Measurements from ENCODE around the gene ALG8. TPM values are rescaled to one million over a fixed set of nuclear protein-coding genes. Genes with fewer than 3 reads are reported as not detected.
"Not testable (repeated sequence)": the region's sequence is repeated elsewhere in the genome, so short reads cannot be mapped to it uniquely, and the experiment has no call there.

The ALG8 gene
- total and polyA plus RNA-seq, 4 donors, result 18.0 to 24.2 (median 22.9) TPM

DNA sequence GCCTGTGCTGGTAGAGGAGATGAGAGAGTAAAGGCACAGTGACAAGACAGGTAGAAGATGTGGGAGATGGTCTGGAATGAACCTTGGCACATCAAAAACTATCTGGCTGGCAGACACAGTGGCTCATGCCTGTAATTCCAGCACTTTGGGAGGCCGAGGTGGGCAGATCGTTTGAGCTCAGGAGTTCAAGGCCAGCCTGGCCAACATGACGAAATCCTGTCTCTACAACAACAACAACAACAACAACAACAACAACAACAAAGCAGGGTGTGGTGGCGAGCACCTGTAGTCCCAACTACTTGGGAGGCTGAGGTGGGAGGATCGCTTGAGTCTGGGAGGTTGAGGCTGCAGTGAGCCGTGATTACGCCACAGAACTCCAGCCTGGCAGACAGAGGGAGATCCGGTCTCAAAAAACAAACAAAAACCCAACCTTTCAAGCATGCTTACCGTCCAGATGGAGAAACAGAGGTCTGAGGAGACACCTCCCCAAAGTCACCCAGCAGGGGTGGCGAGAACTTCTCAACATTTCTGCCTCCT lies 37.2 kb upstream of the ALG8 start:
- ATAC-seq (ENCODE audit: low FRiP score), result no peak
- WGBS, 2 donors, result 88 to 90% methylated on average over 10 of the region's 10 CpGs

DNA sequence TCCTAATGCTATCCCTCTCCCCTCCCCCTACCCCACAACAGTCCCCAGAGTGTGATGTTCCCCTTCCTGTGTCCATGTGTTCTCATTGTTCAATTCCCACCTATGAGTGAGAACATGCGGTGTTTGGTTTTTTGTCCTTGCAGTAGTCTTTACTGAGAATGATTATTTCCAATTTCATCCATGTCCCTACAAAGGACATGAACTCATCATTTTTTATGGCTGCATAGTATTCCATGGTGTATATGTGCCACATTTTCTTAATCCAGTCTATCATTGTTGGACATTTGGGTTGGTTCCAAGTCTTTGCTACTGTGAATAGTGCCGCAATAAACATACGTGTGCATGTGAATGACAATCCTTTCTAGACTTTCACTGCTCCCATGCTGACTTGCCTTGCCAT lies 36.4 kb upstream of the ALG8 start:
- H3K4me1 ChIP-seq (ENCODE audit: control insufficient read depth in 1 of 2, insufficient read depth in 2 of 2, low read length in 2 of 2); H3K27me3 ChIP-seq (ENCODE audit: control insufficient read depth in 1 of 2, insufficient read depth in 2 of 2, low read length in 1 of 2); ATAC-seq (ENCODE audit: low FRiP score); H3K9me3 ChIP-seq (ENCODE audit: control insufficient read depth, low read length); intact Hi-C loops (cut with DNase I); H3K4me3 ChIP-seq (ENCODE audit: low read length in 2 of 2); H3K27ac ChIP-seq (ENCODE audit: low read depth in 1 of 2, low read length in 2 of 2); DNase-seq; H3K36me3 ChIP-seq (ENCODE audit: control insufficient read depth in 1 of 2, insufficient read depth in 2 of 2, low read length in 1 of 2): not testable (repeated sequence)
- WGBS, 2 donors, result 96 to 97% methylated on average over 3 of the region's 3 CpGs

More for the DNA sequence above, 37.2 kb upstream of the ALG8 start:
- DNase-seq, result peak in 1 of 2 donors; percentile 18
- Histone ChIP-seq H3K27ac (ENCODE audit: low read depth in 1 of 2, low read length in 2 of 2) (no peak overlapping the region), H3K4me1 (ENCODE audit: control insufficient read depth in 1 of 2, insufficient read depth in 2 of 2, low read length in 2 of 2) (peaks cover 0 to 7% of the 10 kb centered on the region in 2 donors), H3K4me3 (ENCODE audit: low read length in 2 of 2) (no peak overlapping the region), H3K36me3 (ENCODE audit: control insufficient read depth in 1 of 2, insufficient read depth in 2 of 2, low read length in 1 of 2) (peaks cover 2 to 3% of the 10 kb centered on the region in 2 donors), H3K27me3 (ENCODE audit: control insufficient read depth in 1 of 2, insufficient read depth in 2 of 2, low read length in 1 of 2) (no peaks in the 10 kb centered on the region), H3K9me3 (ENCODE audit: control insufficient read depth, low read length) (no peaks in the 10 kb centered on the region)
- intact Hi-C loops (cut with DNase I), result no loop called here

DNA sequence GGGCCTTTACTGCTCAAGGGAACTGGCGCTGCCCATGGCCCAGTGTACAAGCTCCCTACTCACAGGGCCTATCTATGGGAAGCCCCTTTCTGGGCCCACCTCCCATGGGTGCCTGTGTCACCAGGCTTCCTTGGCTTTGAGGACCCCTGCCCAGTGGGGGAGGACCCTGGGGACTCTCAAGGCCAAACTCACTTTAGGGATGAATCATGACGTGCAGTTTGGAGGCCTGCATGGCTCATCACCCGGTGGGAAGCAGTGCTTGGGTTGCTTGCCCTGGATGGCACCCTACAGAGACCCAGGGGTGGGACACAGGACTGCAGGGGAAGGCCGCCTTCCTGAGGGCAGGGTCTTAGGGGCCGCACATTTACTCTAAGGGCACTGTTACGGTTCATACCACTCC lies 32.5 kb upstream of the ALG8 start:
- Histone ChIP-seq H3K36me3 (ENCODE audit: control insufficient read depth in 1 of 2, insufficient read depth in 2 of 2, low read length in 1 of 2) (peaks cover 2 to 3% of the 10 kb centered on the region in 2 donors), H3K27ac (ENCODE audit: low read depth in 1 of 2, low read length in 2 of 2) (peak overlapping the region; percentile 37 to 71), H3K4me3 (ENCODE audit: low read length in 2 of 2) (no peak overlapping the region), H3K27me3 (ENCODE audit: control insufficient read depth in 1 of 2, insufficient read depth in 2 of 2, low read length in 1 of 2) (no peaks in the 10 kb centered on the region), H3K9me3 (ENCODE audit: control insufficient read depth, low read length) (no peaks in the 10 kb centered on the region), H3K4me1 (ENCODE audit: control insufficient read depth in 1 of 2, insufficient read depth in 2 of 2, low read length in 2 of 2) (peaks cover 0 to 5% of the 10 kb centered on the region in 2 donors)
- WGBS, 2 donors, result 89 to 92% methylated on average over 6 of the region's 6 CpGs
- peak in 1 of 2 donors; percentile 43 for DNase-seq
- no peak for ATAC-seq (ENCODE audit: low FRiP score)
- intact Hi-C loops (cut with DNase I), result loop anchor here in 1 of 2 donors (2.0 kb wide), 1 partner anchor 15 kb away; no protein-coding TSS in a partner anchor

DNA sequence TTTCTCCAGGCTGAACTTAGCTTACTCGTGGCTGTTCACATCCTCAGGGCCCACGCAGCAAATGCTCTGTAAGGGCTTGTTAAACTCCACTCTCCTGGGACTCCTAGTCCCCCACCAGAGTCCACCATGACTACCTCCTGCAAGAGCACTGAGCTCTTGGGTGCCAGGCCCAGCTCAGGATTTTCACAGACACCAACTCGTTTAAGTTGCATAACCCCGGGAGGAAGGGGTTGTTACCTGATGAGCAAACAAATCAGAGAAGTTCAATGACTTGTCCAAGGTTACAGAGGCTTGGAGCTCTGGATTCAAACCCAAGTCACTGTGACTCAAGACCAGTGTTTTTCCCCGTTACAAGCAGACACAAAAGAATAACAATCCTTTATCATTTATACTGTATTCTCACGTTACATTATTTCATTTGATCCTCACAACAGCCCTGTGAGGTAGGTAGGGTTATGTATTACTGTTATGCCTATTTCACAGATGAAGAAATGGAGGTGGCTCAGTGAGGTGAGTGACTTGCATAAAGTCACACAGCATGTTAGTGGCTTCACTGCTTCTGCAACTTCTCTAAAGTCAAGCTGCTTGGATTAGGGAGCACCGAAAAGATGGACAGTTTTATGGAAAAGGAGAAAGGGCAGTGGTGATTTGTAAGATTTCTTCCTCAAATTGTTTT lies 31.6 kb upstream of the ALG8 start:
- intact Hi-C loops (cut with DNase I), result no loop called here
- H3K4me3 ChIP-seq (ENCODE audit: low read length in 2 of 2), result no peak overlapping the region
- no peak for DNase-seq
- H3K27ac ChIP-seq (ENCODE audit: low read depth in 1 of 2, low read length in 2 of 2), result peak overlapping the region; percentile 8 to 94
- peaks cover 0 to 5% of the 10 kb centered on the region in 2 donors for H3K4me1 ChIP-seq (ENCODE audit: control insufficient read depth in 1 of 2, insufficient read depth in 2 of 2, low read length in 2 of 2)
- peaks cover 2 to 3% of the 10 kb centered on the region in 2 donors for H3K36me3 ChIP-seq (ENCODE audit: control insufficient read depth in 1 of 2, insufficient read depth in 2 of 2, low read length in 1 of 2)
- WGBS, 2 donors, result 56 to 65% methylated on average over 7 of the region's 7 CpGs
- no peak for ATAC-seq (ENCODE audit: low FRiP score)
- no peaks in the 10 kb centered on the region for H3K9me3 ChIP-seq (ENCODE audit: control insufficient read depth, low read length)
- H3K27me3 ChIP-seq (ENCODE audit: control insufficient read depth in 1 of 2, insufficient read depth in 2 of 2, low read length in 1 of 2), result no peaks in the 10 kb centered on the region

DNA sequence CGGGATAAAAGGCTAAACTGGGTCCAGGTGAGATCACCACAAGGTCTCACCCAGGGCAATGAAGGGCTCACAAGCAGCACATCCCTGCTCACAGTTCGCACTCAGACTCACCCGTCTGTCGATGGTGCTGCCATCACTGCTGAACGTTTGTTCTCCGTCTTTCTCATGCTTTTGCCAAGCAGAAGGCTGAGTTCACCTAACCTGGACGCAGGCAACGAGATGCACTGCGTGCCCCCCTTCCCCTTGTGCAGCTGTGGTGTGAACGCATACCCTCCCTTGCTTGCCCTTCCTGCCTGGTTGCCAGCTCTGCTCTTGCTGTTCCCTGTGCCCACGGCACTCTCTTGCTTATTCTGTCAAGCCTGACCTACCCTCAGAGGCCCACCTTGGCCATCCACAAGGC lies 31.0 kb upstream of the ALG8 start:
- no peaks in the 10 kb centered on the region for H3K9me3 ChIP-seq (ENCODE audit: control insufficient read depth, low read length)
- H3K4me3 ChIP-seq (ENCODE audit: low read length in 2 of 2), result no peak overlapping the region
- intact Hi-C loops (cut with DNase I), result no loop called here
- H3K36me3 ChIP-seq (ENCODE audit: control insufficient read depth in 1 of 2, insufficient read depth in 2 of 2, low read length in 1 of 2), result peaks cover 2 to 3% of the 10 kb centered on the region in 2 donors
- H3K27ac ChIP-seq (ENCODE audit: low read depth in 1 of 2, low read length in 2 of 2), result peak overlapping the region; percentile 8 to 94
- H3K27me3 ChIP-seq (ENCODE audit: control insufficient read depth in 1 of 2, insufficient read depth in 2 of 2, low read length in 1 of 2), result no peaks in the 10 kb centered on the region
- WGBS, 2 donors, result 62 to 66% methylated on average over 11 of the region's 11 CpGs
- ATAC-seq (ENCODE audit: low FRiP score) (no peak), DNase-seq (peak; percentile 21 to 63)
- H3K4me1 ChIP-seq (ENCODE audit: control insufficient read depth in 1 of 2, insufficient read depth in 2 of 2, low read length in 2 of 2), result peaks cover 0 to 5% of the 10 kb centered on the region in 2 donors

DNA sequence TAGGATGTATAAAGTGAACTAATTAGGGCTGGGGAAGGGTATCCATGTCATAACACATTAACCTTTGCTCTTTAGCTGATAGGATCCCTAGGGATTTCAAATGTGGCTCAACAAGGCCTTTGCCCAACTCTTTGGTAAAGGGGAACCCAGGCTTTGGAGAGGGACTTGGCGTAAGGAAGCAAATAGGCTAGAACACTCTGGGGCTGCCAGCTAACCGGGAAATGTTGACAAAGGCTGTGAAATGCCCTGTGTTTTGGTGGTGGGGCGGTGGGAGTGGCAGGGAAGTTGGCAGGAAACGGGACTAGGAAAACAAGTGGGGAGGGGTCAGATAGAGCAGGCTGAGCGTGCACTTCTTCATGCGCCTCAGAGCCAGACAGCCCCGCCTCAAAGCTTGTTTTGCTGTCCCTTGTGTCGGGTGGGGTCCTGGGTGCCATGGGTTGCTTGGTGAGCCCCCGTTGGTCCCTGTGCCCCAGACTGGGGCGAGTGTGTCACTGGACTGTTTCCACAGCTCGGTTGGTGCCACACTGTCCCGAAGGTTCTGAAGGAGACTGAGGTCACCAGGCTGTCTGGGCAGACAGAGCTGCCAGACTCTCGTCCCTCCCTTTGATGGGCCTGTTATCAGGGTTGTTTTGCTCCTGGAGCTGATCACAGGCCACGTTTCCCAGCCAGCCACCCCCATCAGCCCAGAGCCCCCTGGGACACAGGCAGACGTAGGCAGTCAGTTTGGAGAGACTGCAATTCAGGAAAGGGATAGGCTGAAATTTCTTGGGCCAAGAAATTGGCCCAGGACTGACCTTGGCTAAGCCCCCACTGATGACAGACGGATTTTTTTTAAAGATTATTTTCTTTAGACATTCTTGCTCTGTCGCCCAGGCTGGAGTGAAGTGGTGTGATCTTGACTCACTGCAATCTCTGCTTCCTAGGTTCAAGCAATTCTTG lies 29.4 kb upstream of the ALG8 start:
- peaks cover under 1 to 10% of the 10 kb centered on the region in 2 donors for H3K4me1 ChIP-seq (ENCODE audit: control insufficient read depth in 1 of 2, insufficient read depth in 2 of 2, low read length in 2 of 2)
- peak overlapping the region; percentile 89 to 99 for H3K27ac ChIP-seq (ENCODE audit: low read depth in 1 of 2, low read length in 2 of 2)
- H3K36me3 ChIP-seq (ENCODE audit: control insufficient read depth in 1 of 2, insufficient read depth in 2 of 2, low read length in 1 of 2), result peaks cover under 1 to 2% of the 10 kb centered on the region in 2 donors
- intact Hi-C loops (cut with DNase I), result loop anchor here in 1 of 2 donors (1.0 kb wide), 1 partner anchor 19 kb away; the partner anchor contains the start of genes KCTD21 and USP35
- ATAC-seq (ENCODE audit: low FRiP score), result peak; percentile 93
- WGBS, 2 donors, result 4 to 8% methylated on average over 17 of the region's 17 CpGs
- H3K9me3 ChIP-seq (ENCODE audit: control insufficient read depth, low read length), result no peaks in the 10 kb centered on the region
- H3K27me3 ChIP-seq (ENCODE audit: control insufficient read depth in 1 of 2, insufficient read depth in 2 of 2, low read length in 1 of 2), result no peaks in the 10 kb centered on the region
- DNase-seq, result peak; percentile 96
- no peak overlapping the region for H3K4me3 ChIP-seq (ENCODE audit: low read length in 2 of 2)

DNA sequence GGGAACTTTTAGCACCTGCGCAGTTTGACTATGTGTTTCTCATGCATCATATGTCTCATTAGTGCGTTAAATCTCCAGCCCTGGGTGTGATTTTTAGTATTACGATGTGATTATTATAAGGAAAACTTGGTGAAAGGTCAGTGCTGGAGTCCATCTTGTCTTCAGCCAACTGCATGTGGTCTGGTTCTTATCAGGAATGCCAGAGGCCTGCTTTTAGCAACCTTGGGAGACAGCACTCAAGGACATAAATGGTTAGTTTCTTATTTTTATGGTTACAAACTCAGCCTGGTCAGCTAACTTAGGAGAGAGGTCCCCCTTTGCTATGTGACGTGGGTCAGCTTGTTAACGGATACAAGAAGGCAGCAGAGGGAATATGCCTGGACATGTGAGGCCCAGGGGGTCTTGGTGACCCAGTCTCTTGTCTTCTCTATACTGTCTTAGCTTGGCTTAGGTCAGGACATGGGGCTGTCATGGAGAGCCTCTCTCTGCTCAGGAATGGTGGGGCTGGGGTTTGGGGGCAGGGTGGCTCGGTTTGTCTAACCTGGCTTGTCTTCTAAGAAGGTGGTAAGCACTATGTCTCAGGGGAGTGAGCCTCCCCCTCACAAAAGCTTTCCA lies 27.5 kb upstream of the ALG8 start:
- Histone ChIP-seq H3K9me3 (ENCODE audit: control insufficient read depth, low read length) (no peaks in the 10 kb centered on the region), H3K36me3 (ENCODE audit: control insufficient read depth in 1 of 2, insufficient read depth in 2 of 2, low read length in 1 of 2) (no peaks in the 10 kb centered on the region), H3K4me3 (ENCODE audit: low read length in 2 of 2) (no peak overlapping the region), H3K27ac (ENCODE audit: low read depth in 1 of 2, low read length in 2 of 2) (peak overlapping the region in 1 of 2 donors; percentile 77), H3K4me1 (ENCODE audit: control insufficient read depth in 1 of 2, insufficient read depth in 2 of 2, low read length in 2 of 2) (peaks cover 4 to 10% of the 10 kb centered on the region in 2 donors), H3K27me3 (ENCODE audit: control insufficient read depth in 1 of 2, insufficient read depth in 2 of 2, low read length in 1 of 2) (no peaks in the 10 kb centered on the region)
- WGBS, 2 donors, result 64 to 72% methylated on average over 6 of the region's 6 CpGs
- ATAC-seq (ENCODE audit: low FRiP score) (no peak), DNase-seq (no peak)
- intact Hi-C loops (cut with DNase I), result no loop called here

DNA sequence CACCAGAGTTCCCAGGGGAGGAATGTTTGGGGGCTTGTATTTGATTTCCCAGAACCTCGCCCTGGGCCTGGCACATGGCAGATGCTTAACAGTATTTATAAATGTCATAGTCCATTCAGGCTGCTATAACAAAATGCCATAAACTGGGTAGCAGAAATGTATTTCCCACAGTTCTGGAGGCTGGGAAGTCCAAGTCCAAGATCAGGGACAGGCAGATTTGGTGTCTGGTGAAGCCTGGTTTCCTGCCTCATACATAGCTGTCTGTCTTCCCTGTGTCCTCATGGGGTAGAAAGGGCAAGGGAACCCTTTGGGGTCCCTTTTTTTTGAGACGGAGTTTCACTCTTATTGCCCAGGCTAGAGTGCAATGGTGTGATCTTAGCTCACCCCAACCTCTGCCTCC lies 25.0 kb upstream of the ALG8 start:
- intact Hi-C loops (cut with DNase I), result no loop called here
- Histone ChIP-seq H3K27ac (ENCODE audit: low read depth in 1 of 2, low read length in 2 of 2) (no peak overlapping the region), H3K4me1 (ENCODE audit: control insufficient read depth in 1 of 2, insufficient read depth in 2 of 2, low read length in 2 of 2) (peaks cover 4 to 10% of the 10 kb centered on the region in 2 donors), H3K4me3 (ENCODE audit: low read length in 2 of 2) (no peak overlapping the region), H3K27me3 (ENCODE audit: control insufficient read depth in 1 of 2, insufficient read depth in 2 of 2, low read length in 1 of 2) (no peaks in the 10 kb centered on the region), H3K36me3 (ENCODE audit: control insufficient read depth in 1 of 2, insufficient read depth in 2 of 2, low read length in 1 of 2) (no peaks in the 10 kb centered on the region), H3K9me3 (ENCODE audit: control insufficient read depth, low read length) (no peaks in the 10 kb centered on the region)
- no peak for ATAC-seq (ENCODE audit: low FRiP score)
- DNase-seq, result no peak
- 90 to 95% methylated on average over 2 of the region's 2 CpGs for WGBS, 2 donors
